Inflammatory macrophage treated with lipopolysaccharide for 4 hours (primary cell): ENCODE data around the gene PCBP4.

Experiments
- DNase-seq: peaks from one replicate; pipeline ENCODE4 v3.0.0-alpha.2; 2020

PCBP4 gene

DNA sequence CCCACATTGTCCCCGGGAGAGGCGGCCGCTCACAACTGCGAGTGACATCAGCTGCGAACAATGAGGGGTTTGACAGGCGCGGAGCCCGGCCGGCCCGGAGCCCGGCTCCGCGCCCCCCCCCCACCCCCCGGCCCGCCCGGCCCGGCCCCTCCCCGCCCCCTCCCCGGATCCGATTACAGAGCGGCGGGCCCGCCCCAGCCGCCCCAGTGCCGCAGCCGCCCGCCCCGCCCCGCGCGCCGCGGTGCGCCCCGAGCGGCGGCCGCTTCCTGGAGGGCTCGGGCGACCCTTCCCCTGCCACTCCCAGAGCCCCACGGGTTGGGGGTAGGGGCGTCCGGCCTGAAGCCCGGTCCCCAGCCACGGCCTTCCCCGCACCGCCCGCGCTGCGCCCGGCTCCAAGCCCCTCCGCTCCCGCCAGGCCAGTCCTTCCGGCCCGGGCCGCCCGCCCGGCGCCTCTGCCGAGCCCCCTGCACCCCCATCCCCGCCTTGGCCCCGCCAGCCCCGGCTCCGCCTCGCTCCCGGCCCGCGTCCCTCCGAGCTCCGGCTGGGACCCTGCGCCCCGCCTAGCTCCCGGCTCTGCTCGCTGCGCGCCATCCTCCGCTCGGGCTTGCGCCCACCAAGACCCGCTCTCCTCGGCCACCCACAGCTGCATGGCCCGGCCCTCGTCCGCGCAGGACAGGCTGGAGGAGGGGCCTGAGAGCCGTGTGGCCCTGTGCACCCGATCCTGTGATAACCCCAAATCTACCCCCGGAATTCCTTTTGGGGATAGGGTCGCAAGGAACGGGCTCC lies at the start of gene PCBP4:
PCBP4 (minus strand) TSS at position 71 of the 786 bp plus-strand sequence. CDS start 6,214 bp downstream, outside the sequence.
- DNase-seq: no peak

DNA sequence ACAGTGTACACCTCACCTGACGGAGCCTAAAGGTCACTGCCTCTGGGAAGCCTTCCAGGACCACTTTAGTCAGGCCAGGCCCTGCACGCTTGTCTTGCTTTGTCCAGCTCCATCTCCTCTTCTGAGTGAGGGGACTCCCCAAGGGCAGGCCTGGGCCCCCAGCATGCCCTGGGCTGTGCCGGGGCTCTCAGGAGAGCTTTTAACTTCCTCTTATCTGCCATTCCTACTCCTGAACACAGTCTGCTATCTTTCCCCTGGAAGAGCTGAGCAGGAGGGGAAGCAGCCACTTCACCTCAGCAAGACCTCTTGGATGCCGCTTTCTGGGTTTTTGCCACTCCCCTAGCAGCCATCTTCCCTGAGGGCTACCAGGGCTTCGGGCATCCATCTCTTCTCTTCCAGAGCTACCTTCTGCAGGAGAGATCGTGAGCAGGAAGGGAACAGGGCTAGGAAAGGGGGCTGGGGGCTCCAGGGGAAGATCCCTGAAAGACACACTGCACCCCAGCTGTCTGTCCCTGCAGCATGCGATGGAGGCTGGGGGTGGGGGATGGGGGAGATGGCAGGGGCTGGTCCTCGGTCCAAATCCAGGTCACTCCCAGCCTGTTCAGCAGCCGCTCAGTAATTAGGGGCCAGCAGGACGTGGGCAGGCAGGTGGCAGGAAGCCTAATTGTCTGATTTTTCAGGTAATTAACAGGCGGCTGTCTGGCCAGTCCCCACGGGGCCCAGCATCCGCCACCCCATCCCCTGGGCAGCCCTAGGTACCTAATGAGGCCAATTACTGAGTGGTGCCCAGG lies 48.4 kb upstream of the PCBP4 start:
- DNase-seq: no peak

- no peak for DNase-seq
These were observed 47.4 kb upstream of the PCBP4 start for GRCh38 chr3:52014613-52015012.

GRCh38 chr3:52013802-52014598 lies 46.7 kb upstream of the PCBP4 start:
- no peak for DNase-seq

DNA sequence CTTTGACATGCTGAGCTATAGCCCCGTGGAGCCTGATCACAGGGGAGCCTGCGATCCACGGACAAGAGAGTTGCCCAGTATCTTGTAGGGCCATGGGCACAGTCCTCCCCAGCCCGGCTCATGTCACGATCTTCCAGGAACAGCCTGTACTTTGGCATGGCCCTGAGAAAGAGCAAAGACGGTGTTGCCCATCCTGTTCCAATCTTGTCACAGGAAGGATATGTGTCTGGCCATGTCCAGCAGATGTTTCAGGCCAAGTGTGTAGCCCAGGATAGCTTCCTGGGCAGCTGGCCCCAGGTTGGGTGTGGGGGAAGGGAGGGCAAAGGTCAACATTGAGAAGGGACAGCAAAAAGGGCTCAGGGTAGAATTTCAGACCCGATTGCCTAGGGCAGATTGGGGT lies 45.4 kb upstream of the PCBP4 start:
- no peak for DNase-seq

DNA sequence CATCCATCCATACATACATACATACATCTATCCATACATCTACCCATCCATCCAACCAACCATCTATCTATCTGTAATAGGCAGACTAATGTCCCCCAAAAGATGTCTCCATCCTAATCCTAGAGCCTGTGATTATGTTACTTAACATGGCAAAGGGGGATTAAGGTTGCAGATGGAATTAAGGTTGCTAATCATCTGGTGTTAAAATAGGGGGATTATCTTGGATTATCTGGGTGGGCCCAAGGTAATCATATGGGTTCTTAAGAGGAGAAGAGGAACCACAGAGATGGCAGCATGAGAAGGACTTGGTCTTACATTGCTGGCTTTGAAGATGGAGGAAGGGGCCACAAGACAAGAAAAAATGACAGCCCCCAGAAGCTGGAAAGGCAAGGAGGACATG lies 43.2 kb upstream of the PCBP4 start:
- no peak for DNase-seq

- no peak for DNase-seq
These were observed 40.0 kb upstream of the PCBP4 start for GRCh38 chr3:52007291-52007690.

DNA sequence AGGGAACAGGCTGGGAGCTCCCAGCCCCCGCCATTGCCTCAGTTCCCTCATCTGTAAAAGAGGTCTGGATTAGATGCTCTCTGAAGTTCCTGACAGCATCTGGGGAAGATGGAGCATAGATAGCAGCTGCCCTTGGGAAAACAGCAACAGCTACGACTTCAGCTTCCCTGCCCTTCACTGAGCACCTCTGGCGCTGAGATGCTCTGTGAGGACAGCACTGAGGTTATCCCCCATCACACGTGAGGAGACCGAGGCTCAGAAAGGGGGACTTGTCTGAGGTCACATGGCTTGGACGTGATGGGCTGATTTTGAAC lies 39.5 kb upstream of the PCBP4 start:
- DNase-seq: no peak

DNA sequence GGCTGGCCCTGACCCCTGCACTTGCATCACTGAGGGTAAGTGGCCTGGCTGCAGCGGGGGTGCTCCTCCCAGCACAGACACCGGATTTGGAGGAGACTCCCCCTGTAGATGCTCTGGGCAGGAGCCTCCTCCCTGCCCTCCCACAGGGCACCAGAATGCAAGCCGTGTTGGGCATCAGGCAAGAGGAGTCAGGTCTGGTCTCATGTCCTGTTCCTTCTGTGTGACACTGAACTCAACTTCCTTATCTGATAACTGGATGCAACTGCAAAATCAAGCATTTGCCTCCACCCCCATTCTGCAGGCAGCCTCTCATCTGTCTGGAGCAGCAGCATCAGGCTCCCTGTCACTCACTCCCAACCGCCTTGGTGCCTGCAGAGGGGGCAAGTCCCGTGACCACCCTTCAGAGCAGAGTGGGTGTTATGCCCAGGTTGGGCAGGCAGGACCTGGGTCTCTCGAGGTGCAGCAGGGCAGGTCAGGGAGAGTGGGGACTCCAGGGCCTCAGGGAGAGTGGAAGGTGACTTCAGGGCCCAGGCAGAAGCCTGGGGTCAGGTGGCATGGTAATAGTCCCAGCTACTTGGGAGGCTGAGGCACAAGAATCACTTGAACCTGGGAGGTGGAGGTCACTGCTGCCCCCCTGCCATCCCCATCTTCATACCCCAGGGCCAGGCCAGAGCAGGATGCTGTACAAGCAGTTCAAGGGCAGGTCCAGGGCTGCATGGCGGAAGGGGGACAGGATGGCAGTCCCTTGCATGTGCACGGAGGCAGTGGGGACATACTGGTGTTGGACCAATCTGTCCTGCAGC lies 39.0 kb upstream of the PCBP4 start:
- peak; percentile 30 for DNase-seq

DNA sequence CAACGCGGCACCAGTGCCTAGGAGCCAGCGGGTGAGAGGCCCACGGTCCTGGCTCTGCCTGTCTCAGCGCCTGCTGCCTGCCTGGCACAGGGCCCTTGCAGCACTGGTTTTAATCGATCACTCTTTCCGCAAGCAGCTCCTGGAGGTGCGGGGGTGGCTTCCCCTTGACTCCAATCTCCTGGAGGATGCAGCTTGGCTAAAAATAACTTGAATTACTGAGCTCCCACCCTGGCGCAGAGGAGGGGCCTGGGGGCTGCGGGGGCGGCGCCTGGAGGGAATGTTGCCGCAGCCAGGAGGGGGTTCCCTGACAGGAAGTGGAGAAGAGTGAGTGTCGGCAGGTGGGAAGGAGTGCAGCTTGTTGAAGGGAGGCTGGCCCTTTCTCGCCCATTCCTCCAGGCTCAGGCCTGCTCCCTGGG lies 38.3 kb upstream of the PCBP4 start:
- no peak for DNase-seq

- no peak for DNase-seq
These were observed 37.7 kb upstream of the PCBP4 start for GRCh38 chr3:52004906-52005395.

GRCh38 chr3:52004163-52004787 lies 37.0 kb upstream of the PCBP4 start:
- no peak for DNase-seq

DNA sequence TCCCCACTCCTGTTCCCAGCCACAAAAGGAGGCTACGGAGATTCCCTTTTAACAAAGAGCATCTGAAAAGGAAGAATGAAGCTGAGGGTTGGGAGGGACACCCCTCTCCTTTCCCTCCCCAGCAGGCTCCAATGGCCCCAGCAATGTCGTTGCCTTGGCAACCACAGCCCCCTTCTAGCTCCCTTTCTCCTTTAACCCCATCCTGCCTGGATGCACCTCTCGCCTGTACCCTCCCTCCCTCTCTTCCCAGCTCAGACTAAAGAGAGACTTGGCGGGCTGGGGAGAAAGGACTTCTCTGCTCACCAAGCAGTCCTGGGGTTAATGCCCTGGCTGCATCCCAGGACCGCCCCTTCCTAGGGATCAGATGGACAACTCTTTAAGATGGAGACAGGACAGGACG lies 35.5 kb upstream of the PCBP4 start:
- no peak for DNase-seq

DNA sequence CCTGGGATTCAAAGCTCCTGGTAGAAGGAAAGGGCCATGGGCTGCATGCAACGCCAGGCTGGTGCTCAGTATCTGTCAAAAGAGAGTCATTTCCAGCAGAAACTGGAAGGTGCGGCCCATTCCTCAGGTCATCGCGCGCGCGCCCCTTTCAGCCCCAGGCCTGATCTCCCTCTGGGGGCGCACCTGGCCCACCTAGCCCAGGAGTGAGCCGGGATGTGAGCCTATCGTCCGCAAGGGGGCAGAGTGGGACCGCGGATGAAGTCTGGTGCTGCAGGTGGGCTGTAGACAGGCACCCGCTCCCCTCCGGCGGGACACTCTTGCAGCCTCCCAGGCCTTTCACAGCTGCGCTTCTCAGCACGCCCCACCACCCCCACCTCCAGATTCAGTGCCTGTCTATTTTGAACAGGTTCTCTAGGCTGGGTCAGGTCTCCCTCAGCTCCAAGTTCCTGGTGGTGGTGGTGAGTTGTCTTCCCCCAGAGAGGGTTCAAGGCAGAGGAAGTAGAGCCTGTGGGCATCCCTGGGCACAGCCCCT lies 34.3 kb upstream of the PCBP4 start:
- DNase-seq: peak; percentile 47

DNA sequence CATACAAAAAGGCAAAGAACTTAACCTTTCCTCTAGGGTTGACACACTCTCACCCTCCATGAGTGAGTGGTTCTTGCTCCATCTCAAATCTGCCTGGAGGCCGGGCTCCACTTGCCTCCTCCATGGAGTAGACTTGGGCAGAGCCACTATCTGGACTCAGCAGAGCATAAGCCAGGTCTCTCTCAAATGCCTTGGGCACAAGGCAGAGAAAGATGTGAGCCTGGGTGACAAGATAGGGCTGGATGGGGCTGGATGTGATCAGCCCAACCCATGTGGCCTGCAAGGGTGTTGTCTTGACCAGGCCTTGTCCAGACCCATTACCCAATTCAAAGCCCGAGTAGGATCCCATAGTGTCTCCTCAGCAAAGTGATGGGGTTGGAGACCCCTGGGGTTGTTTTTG lies 32.6 kb upstream of the PCBP4 start:
- no peak for DNase-seq

GRCh38 chr3:51998774-51999173 lies 31.5 kb upstream of the PCBP4 start:
- DNase-seq: no peak

DNA sequence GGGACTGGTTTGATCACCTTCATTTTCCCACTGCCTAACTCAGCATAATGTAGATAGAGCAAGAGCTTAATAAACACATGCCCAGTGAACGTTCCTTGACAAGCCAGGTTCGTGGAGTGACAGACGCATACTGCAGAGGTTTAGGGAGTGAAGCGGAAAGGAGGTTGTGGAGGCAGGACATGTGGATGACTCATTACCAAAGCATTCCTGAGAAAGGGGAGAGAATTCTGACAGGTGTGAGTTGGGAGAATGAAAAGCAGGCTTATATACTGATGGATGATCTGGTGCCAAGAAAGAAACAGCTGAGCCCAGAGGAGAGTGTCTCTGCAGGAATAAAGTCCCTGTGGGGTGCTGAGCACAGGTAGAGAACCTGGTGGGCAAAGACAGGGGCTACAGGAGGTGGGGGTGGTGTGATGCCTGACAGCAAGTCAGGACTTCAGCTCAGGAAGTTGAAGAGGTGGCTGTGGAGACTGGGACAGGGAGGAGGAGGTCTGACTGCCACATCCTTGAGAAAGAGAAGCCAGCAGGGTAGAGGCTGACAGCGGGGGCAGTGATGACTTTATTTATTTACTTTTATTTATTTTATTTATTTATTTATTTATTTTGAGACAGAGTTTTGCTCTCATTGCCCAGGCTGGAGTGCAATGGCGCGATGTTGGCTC lies 30.8 kb upstream of the PCBP4 start:
- no peak for DNase-seq

DNA sequence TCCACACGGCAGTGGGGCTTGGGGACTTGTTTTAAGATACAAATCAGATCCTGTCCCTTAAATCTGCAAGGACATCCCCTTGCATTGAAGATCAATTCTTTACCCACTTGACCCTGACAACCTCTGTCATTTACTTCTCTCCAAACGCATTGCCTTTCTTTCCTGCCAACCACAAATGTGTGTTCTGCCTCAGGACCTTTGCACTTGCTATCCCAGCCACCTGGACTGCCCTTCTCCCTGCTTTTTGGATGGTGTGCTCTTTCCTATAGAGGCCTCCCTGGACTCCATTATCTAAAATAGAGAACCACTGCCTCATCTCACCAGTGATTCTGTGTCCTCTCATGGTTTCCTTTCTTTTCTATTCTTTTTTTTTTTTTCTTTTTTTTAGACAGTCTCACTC lies 29.9 kb upstream of the PCBP4 start:
- no peak for DNase-seq

DNA sequence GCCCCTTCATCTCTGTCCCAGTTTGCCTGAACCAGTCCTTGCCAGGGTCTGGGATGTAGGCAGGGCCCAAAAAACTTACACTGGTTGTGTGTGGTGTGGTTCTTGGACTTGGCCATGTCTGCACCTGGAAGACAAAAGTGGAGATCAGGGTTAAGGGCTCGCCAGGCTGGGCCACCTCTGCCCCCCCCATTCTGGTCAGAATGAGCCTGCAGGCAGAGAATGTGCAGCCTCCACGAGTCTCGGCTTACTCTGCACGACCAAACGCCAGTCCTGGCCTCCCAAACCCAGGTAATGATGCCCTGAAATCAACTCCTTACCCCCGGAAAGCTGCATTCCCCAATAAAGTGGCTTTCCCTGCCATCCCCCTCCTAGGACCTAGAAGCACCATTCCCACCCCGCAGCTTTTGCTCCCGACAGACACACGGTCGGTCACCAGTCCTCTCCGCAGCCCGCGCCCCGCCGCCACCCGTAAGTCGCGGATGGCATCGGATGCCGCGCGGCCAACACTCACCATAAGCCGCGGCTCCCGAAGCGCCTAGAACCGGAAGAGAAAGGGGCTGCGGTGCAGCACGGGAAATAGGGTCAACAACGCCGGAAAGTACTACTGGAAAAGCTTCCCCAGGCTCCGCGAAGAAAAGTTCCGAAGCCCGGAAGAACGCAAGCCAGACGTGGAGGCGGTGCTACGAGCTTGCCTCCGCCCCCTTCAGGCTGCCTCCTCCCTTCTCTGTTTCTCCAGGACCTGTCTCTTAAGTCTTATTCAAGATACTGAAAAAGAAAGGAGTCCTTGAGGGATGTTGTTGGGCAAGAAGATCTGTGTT lies 28.3 kb upstream of the PCBP4 start, which contains the start of gene RPL29:
RPL29 (minus strand) TSS at position 550 of the 818 bp plus-strand sequence; CDS start at position 116, 434 bp downstream.
- DNase-seq: peak; percentile 95

- DNase-seq: no peak
These were observed 27.3 kb upstream of the PCBP4 start for GRCh38 chr3:51994530-51994929.
